Renal cortex interstitium (tissue), 11 donors: ENCODE measurements around the gene FSTL5. TPM values are rescaled to one million over a fixed set of nuclear protein-coding genes. Genes with fewer than 3 reads are reported as not detected.

Experiments
- DNase-seq, 11 donors: peaks; one replicate each; pipeline ENCODE4 v3.0.0-alpha.2; 2013; ENCODE audit warnings: low read depth in 9 of 11, low spot score in 4 of 11; ENCODE audit errors: extremely low read depth in 1 of 11
- polyA plus RNA-seq, 3 donors: library from polyadenylated mRNA; unstranded; fragments of 120-200 nt; gene quantifications; one replicate each; pipeline ENCODE4 v1.2.1, GENCODE V29; 2013; ENCODE audit not compliant: insufficient read length in 3 of 3

Gene FSTL5
- polyA plus RNA-seq, 3 donors: 1.1 to 3.4 (median 2.3) TPM

DNA sequence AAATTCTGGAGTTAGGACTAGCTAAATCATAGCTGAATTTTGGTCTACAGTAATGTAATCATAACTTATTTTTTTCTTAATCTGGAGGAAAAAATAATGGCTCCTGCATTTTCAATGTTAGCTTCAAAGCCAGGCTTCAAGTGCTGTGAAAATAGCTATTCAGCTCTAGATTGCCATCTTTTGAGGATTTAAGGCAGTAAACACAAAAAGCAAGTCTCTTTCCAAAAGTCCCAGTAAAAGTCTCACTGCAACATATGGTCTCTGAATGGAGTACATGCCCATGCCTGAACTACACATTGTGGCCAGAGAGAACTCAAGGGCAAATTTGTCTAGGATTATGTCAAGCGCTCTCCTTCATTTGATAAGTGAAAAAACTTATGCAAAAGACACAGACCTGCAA lies 720.9 kb downstream of the FSTL5 start:
- DNase-seq: no peak

DNA sequence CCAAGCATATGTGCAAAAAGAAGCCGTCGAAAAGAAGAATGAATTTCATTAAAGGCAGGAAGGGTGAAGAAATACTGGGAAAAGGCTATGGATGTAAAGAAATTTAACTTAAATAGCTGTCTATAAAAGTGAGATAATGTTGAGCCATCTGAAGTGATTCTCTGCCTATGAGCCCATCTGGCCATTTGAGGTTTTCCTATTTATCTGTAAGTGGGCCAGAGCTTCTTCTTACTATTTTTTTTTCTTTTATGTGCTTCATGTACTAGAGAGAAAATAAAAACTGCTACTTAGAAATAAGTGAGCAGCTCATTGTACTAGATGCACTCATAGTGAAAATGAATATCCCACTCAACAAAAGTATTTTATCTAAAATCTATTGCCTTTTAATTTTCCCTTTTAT lies 725.7 kb downstream of the FSTL5 start:
- DNase-seq: no peak

GRCh38 chr4:161428180-161428965 lies 735.4 kb downstream of the FSTL5 start:
- DNase-seq: no peak

- DNase-seq: peak in 10 of 11 donors; percentile 9 to 40 (median 28)
Observed at GRCh38 chr4:161419822-161420221, 744.0 kb downstream of the FSTL5 start.

GRCh38 chr4:161411901-161412300 lies 751.9 kb downstream of the FSTL5 start:
- DNase-seq: no peak

DNA sequence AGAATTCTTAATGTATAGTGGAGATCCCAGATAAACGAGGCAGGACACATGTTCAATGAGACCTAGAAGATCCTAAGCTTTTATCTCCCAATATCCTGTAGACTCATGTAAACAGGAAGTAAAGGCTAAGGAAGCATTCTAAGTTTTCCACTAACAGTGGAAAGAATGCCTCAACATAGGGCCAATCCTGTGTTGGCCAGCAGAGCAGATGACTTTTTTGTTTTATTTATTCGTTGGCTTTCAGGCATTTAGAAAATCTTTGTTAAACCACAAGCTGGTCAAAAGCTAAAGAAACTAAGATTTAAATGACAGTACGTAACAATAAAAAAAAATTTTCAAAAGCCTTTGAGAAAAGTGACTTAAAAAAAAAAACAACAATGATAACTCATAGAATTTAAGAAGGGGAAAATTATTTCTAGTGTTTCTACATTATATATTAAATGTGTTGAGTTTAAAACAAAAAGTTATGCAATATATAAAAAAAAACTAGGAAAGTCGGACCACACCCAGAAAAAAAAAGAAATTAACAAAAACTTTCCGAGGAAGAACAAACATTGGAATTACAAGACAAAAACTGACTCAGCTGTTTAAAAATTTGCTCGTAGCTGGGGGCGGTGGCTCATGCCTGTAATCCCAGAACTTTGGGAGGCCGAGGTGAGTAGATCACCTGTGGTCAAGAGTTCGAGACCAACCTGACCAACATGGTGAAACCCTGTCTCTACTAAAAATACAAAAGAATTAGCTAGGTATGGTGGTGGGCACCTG lies 759.3 kb downstream of the FSTL5 start:
- no peak for DNase-seq

- no peak for DNase-seq
Observed at GRCh38 chr4:161403781-161404180, 760.0 kb downstream of the FSTL5 start.

DNA sequence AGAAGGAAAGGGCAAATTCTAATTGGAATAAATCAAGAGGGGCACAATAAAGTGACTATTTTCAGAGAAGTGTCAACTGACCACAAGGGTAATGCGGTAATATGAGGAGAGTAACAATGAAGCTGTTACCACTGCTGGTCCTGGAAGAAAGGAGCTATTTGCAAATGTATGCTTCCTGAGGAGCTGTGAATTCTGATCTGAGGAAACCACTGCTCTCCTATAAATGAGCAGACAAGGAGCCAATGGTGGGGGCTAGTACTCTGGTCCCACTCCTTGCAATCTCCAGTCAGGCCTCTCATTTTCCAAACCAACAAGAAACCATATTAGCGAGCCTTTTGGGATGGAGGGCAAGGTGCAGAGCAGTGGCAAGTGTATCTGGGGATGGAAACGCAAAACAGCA lies 770.2 kb downstream of the FSTL5 start:
- DNase-seq: no peak

- DNase-seq: no peak
Observed at GRCh38 chr4:161382655-161383054, 781.1 kb downstream of the FSTL5 start.

DNA sequence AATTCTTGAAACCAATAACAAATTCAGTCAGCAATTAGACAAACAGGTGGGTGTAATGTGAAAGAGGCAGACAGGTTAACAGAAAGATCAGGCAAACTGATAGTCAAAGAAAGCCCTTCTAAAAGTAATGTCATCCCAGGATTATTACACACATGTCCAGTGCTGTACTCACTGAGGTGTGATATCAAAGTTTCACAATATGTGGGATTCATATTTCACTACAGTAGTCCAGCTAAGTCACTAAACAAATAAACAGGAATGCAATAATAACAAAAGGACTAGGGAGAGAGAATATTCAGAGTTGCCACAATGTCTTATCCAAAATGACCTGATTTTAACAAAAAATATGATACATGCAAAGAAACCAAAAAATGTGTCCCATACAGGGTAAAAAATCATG lies 787.5 kb downstream of the FSTL5 start:
- DNase-seq: no peak

- no peak for DNase-seq
Observed at GRCh38 chr4:161364681-161365080, 799.1 kb downstream of the FSTL5 start.

DNA sequence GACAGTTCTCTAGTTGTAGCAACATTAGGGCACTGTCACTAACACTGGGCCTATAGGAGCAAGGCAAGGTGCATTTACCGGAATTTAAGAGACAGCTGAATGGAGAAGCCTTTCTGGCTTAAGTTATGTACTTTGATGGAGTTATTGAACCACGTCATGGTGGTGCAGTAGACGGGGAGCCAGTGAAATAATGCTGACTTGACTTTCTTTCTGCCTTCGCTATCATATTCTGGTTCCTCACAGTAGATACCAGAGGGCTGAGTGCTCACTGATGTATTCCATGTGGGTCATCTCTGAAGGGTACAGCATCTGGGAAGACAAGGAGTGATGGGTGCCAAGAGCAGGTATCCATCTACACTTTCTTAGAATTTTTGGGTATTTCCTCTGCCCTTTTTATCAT lies 802.8 kb downstream of the FSTL5 start:
- DNase-seq: no peak

GRCh38 chr4:161359491-161359890 lies 804.3 kb downstream of the FSTL5 start:
- DNase-seq: no peak

DNA sequence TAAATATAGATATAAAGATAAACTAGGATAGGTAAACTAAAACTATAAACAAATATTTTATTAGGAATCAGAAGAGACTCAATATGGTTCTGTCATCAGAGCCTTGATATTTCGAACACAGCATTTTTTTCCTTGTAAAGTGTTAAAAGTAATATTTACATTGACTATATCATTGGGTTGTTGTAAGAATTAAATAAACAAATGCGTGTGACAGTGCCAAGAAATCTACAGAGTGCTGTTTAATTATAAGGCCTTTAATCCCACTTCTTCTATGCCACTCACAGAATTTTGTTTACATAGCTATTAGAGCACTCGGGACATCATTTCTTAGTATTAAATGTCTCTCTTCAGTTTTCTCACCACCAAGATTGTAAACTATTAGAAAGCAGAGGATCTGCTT lies 807.4 kb downstream of the FSTL5 start:
- DNase-seq: no peak

DNA sequence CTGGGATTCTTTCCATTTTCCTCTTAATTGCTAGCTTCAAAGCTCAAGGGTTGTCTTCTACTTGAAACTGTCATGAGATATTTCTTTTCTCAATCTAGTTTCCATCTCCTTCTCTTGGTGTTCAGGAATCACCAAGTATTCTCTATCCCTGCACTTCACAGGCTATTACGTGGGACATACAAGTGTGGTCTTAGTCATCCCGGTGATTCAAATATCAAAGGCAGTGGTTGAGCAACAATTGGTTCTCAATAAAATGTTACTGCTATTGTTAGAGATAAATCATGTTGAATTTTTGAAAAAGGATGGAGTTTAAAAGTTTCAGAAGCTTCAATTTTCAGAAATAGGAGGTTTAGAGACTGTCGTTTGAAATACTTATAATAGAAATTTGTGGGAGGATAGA lies 812.9 kb downstream of the FSTL5 start:
- DNase-seq: no peak

- peak in 2 of 11 donors; percentile 2 to 4 for DNase-seq
Observed at GRCh38 chr4:161345741-161346140, 818.1 kb downstream of the FSTL5 start.

DNA sequence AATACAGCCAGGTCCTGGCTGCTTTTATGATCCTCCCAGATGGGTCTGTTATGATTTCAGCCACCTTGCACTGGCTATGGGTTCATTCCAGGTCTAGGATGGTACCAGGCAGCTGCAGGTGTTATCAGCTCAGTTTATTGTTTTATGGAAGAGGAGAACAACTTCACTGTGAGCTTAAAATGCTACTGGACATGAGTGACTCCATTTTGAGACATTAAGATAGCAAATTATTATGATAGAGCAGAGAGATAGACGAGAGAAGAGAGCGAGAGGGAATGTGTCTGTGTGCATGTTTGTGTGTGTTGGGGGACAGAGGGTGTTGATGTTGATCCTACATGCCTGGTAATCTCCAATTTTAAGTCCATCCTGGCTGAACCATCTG lies 820.2 kb downstream of the FSTL5 start:
- DNase-seq: no peak

- DNase-seq: no peak
Observed at GRCh38 chr4:161342881-161343568, 820.8 kb downstream of the FSTL5 start.

DNA sequence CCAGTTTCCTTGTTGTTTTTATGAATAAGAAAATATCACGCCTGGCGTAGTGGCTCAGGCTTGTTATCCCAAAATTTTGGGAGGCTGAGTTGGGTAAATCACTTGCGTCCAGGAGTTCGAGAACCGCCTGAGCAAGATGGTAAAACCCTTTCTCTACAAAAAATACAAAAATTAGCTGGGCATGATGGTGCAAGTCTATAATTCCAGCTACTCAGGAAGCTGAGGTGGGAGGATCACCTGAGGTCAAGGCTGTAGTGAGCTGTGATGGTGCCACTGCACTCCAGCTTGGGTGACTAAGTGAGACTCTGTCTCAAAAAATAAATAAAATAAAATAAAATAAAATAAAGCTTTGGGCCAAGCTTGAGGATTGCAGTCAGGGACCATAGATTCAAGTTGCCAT lies 827.2 kb downstream of the FSTL5 start:
- no peak for DNase-seq

- DNase-seq: no peak
Observed at GRCh38 chr4:161336016-161336530, 827.7 kb downstream of the FSTL5 start.
